ENCODE data around the gene TBX4. TPM values are rescaled to one million over a fixed set of nuclear protein-coding genes. Genes with fewer than 3 reads are reported as not detected.

The TBX4 gene
- polyA plus RNA-seq, 1 experiment = 0.11 TPM

DNA sequence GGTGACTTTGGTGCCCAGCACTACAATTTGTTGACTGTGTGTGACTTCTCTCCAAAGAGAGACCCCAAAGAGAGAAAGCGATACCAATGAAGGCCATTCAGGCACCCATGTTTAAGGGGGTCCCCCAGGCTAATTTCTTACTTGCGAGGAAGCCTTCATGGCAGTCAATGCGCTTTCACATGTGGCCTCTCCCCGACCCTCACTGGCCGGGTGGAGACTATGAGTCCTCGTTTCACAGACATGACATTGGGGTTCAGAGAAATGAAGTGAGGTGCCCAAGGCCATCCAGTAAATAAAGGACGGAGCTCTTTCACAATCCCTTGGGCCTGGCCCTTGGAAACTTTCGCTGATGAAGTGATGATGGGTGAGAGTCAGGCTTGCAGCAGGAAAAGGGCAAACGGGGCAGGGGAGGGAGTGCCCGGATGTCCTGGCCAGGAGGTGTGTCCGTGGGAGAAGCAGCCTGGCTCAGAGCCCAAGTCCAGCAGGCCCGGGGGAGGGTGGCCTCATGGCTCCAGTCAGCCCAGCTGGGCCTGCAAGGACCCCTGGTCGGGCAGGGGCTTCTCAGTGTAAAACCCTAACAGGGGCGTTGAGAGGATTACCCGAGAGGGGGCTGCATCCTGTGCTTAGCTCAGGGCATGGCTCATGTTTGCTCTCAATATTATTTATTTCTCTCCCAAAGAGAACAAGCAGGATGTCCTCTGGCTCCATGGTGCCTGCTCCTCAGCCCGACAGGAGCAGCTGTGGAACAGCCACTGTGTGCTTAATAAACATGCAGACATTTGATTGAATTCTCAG lies 37.9 kb upstream of the TBX4 start:
- no peaks in the 10 kb centered on the region for H3K27me3 ChIP-seq (ENCODE audit: control insufficient read depth, insufficient read depth, low read length)
- no peak overlapping the region for H3K4me3 ChIP-seq (ENCODE audit: low read depth, low read length)
- no peak for TF ChIP-seq CTCF (IDR thresholded peaks at IDR 0.05; ENCODE audit: low read depth, low read length)
- POLR2A ChIA-PET = interaction anchor here (0.6 kb wide), 1 partner anchor 448 kb away, joined by 4 read pairs; no protein-coding TSS in a partner anchor
- H3K9me3 ChIP-seq (ENCODE audit: control insufficient read depth, insufficient read depth, low read length) = peaks cover 6% of the 10 kb centered on the region; the same call in 1 of the 2 replicates
- H3K27ac ChIP-seq (ENCODE audit: low read depth, low read length) = no peak overlapping the region
- CTCF ChIA-PET = interaction anchor here (0.7 to 7.6 kb wide), 5 partner anchors 137 to 422 kb away, joined by 5 to 50 read pairs (median 29); no protein-coding TSS in a partner anchor
- no peak for DNase-seq (ENCODE audit: low read depth, low spot score)

- no peak for TF ChIP-seq CTCF (IDR thresholded peaks at IDR 0.05; ENCODE audit: low read depth, low read length)
- POLR2A ChIA-PET = interaction anchor here (0.6 kb wide), 1 partner anchor 448 kb away, joined by 4 read pairs; no protein-coding TSS in a partner anchor
- peaks cover 6% of the 10 kb centered on the region; the same call in 1 of the 2 replicates for H3K9me3 ChIP-seq (ENCODE audit: control insufficient read depth, insufficient read depth, low read length)
- H3K27me3 ChIP-seq (ENCODE audit: control insufficient read depth, insufficient read depth, low read length) = no peaks in the 10 kb centered on the region
- no peak for DNase-seq (ENCODE audit: low read depth, low spot score)
- H3K27ac ChIP-seq (ENCODE audit: low read depth, low read length) = no peak overlapping the region
- CTCF ChIA-PET = interaction anchor here (0.7 to 7.6 kb wide), 2 partner anchors 136 to 422 kb away, joined by 5 to 50 read pairs; no protein-coding TSS in a partner anchor
- H3K4me3 ChIP-seq (ENCODE audit: low read depth, low read length) = no peak overlapping the region
Measured at GRCh38 chr17:61414936-61415251, 37.3 kb upstream of the TBX4 start.

DNA sequence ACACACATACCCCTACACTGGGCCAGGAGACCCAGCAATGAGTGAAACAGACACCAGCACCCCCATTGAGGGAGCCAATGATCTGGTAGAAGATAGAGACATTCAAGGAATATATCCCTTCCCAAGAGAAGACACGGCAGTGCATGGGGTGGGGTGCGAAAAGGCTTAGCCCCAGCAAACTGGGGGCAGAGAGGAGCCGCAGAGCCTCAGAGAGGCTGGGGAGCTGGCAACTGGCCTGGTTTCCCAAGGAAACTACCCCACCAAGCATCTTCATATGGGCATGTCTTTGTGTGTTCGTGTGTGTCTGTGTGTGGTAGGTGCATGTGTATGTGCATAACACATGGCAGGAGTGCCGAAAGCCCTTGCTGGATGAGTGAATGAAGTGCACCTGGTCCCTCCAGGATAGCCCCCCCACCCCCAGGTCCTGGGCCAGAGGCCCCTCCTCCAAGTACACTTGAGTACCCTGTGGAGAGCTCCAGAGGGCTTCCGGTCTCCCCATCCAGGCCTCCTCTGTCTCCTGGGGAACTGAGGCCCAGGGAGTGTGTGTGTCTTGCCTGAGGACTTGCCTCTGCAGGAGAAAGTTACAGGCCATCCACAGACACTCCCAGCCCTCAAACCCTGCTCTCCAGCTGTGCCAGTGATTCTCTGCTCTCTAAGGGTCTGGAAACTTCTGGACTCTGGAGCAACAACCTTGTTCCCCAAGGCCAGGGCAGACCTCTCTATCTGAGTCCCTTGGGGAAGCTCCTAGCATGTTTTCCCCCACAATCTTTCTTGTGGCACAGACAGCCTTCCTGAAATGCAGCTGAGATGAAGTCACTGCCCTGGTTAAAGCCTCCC lies 36.6 kb upstream of the TBX4 start:
- DNase-seq (ENCODE audit: low read depth, low spot score) = no peak
- Histone ChIP-seq H3K9me3 (ENCODE audit: control insufficient read depth, insufficient read depth, low read length) (peaks cover 6% of the 10 kb centered on the region; the same call in 1 of the 2 replicates), H3K27me3 (ENCODE audit: control insufficient read depth, insufficient read depth, low read length) (no peaks in the 10 kb centered on the region), H3K4me3 (ENCODE audit: low read depth, low read length) (no peak overlapping the region), H3K27ac (ENCODE audit: low read depth, low read length) (no peak overlapping the region)
- no peak for TF ChIP-seq CTCF (IDR thresholded peaks at IDR 0.05; ENCODE audit: low read depth, low read length)
- ChIA-PET POLR2A (interaction anchor here (1.1 kb wide), 1 partner anchor 159 kb away, joined by 3 read pairs; no protein-coding TSS in a partner anchor), CTCF (interaction anchor here (0.7 to 7.6 kb wide), 6 partner anchors 11 to 421 kb away, joined by 3 to 50 read pairs (median 6); no protein-coding TSS in a partner anchor)

DNA sequence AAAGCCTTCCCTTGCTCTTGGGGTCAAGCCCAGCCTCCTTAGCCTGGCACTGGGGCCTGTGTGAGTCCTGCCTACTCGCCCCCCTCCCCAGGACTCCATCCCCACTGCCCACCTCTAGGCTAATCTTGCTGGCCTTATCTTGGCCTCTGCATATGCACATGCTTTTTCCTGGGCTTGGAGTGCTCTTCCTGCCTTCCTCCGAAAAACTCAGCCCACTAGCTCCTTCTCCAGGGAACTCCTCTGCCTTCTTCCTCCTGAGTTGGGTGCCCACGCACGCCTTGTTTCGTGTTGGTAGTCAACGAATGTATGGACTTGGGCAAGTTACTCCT lies 36.0 kb upstream of the TBX4 start:
- ChIA-PET CTCF (interaction anchor here (0.7 to 7.6 kb wide), 6 partner anchors 11 to 421 kb away, joined by 3 to 50 read pairs (median 6); no protein-coding TSS in a partner anchor), POLR2A (interaction anchor here (1.1 kb wide), 1 partner anchor 158 kb away, joined by 3 read pairs; no protein-coding TSS in a partner anchor)
- no peak for TF ChIP-seq CTCF (IDR thresholded peaks at IDR 0.05; ENCODE audit: low read depth, low read length)
- Histone ChIP-seq H3K27ac (ENCODE audit: low read depth, low read length) (no peak overlapping the region), H3K27me3 (ENCODE audit: control insufficient read depth, insufficient read depth, low read length) (peaks cover 2% of the 10 kb centered on the region), H3K9me3 (ENCODE audit: control insufficient read depth, insufficient read depth, low read length) (peaks cover 6% of the 10 kb centered on the region; the same call in 1 of the 2 replicates), H3K4me3 (ENCODE audit: low read depth, low read length) (no peak overlapping the region)
- no peak for DNase-seq (ENCODE audit: low read depth, low spot score)
